ELF-1 (cell line): ENCODE data around the gene HDAC4.

Experiments used
- DNase-seq: peaks from one replicate; pipeline ENCODE4 v3.0.0-alpha.2; 2016; ENCODE audit warnings: low read depth, low spot score

Gene HDAC4

GRCh38 chr2:239383759-239384156, 17.1 kb downstream of the HDAC4 start:
- DNase-seq: no peak

GRCh38 chr2:239383036-239383758, 17.6 kb downstream of the HDAC4 start:
- DNase-seq: no peak

DNA sequence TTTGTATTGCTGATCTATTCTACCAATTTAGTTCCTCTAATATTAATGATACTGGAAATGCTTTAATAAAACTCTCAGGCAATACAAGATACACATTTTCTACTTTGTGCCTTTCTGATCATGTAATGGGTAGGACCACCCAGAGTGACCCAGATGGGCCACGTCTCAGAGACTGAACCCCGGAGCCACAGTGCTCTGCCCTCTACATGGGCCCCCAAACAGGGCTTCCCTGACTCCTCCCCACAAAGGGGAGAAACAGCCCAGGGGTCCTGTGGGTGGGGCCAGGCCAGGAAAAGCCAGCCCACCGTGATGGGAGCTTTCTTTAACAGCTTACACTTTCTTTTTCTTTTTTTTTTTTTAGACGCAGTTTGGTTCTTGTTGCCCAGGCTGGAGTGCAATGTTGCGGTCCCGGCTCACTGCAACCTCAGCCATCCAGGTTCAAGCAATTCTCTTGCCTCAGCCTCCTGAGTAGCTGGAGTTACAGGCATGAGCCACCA, 18.4 kb downstream of the HDAC4 start:
- DNase-seq: no peak

- no peak for DNase-seq
Measured at GRCh38 chr2:239381709-239382134, 19.1 kb downstream of the HDAC4 start.

GRCh38 chr2:239380831-239381708, 19.8 kb downstream of the HDAC4 start:
- no peak for DNase-seq

DNA sequence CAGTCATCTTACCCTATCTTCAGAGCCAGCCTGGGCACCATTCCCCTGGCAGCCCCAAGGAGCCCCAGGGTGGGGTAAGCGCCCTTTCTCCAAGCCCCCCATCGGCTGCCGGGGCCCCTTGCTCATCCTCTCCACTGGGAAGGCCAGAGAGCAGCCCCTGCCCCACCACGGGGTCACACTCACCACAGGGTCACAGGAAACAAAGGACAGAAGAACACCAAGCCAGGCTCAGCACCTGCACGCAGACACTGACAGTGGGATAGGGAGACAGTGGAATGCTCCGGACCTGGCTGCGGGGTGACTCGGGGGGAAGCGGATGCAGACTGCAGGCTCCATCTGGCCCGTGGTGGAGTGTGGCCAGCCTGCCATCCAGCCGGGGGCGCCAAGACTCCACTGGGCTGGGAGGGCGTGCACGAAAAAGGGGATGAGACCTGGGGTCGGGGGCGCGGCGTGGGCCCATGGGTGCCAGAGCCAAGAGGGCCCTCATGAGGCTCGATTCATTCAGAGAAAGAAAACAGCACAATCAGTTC, 21.1 kb downstream of the HDAC4 start:
- no peak for DNase-seq

DNA sequence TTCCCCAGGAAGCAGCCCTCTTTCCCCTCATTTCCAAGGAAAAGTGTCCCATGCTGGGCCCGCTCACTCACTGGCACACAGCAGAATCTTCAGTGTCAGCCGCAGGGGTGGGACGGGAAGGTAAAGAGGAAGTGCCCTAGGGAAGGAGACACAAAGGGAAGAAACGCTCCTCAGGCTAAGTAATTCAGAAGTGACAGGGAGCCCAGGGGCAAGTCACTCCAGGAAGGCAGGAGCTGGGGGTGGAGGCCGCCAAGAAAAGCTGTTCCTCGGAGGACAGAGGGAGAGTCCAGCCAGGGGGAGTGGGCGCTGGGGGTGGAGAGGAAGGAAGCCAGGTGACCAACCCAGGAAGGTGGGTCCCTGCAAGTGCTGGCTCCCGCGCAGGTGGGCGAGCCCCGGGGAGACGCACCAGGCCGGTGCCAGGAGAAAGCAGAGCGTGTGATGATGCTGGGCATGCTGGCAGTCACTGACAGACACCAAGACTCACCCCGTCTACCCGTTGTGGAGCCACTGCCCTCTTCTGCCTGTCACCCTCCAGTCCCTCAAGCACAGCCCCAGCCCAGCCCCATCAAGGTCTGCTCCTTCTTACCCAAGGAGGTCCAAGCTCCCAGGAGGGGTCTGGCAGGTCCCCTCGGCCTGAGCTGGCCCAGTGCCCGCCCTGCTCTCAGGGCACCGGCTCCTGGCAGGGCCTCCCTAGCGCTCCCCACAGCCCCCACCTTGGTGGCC, 21.7 kb downstream of the HDAC4 start:
- DNase-seq: no peak

- no peak for DNase-seq
Measured at GRCh38 chr2:239378021-239378917, 22.6 kb downstream of the HDAC4 start.

GRCh38 chr2:239377591-239377990, 23.2 kb downstream of the HDAC4 start:
- no peak for DNase-seq

- DNase-seq: no peak
Measured at GRCh38 chr2:239376942-239377531, 23.8 kb downstream of the HDAC4 start.

DNA sequence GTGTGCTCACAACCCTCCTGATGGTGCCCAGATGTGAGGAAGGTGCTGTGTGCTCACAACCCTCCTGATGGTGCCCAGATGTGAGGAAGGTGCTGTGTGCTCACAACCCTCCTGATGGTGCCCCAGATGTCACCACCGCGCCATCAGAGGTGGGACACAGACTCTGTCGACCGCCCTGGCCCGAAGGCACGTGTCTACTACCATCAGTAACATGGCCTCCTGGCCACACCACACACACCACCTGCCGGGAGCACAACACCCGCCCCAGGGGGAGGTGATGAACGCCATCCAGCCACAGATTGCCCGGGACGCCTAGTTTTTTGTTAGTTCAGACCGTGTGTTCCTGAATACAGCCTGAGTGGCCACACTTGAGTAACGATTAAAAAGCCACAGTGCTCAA, 24.5 kb downstream of the HDAC4 start:
- DNase-seq: no peak

GRCh38 chr2:239375278-239376061, 25.4 kb downstream of the HDAC4 start:
- no peak for DNase-seq

GRCh38 chr2:239374896-239375277, 25.9 kb downstream of the HDAC4 start:
- no peak for DNase-seq

DNA sequence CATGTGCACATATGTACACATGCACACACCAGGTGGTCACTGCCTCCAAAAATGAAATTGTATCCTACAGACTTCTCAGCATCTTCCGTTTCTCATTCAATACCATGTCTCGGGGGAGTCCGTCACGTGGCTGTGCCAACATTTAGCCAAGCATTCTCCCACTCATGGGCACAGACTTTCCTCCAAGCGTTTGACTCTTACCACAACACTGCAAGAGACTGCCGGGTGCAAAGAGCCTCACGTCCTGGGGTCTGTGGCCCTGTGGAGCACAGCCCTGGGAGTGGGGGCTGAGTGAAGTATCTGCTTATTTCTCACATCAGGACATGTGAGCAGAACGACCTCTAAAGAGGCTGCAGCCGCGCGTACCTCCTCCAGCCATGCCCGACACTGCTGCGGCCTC, 28.0 kb downstream of the HDAC4 start:
- no peak for DNase-seq

GRCh38 chr2:239371726-239372686, 28.8 kb downstream of the HDAC4 start:
- no peak for DNase-seq

GRCh38 chr2:239370876-239371725, 29.7 kb downstream of the HDAC4 start:
- no peak for DNase-seq

DNA sequence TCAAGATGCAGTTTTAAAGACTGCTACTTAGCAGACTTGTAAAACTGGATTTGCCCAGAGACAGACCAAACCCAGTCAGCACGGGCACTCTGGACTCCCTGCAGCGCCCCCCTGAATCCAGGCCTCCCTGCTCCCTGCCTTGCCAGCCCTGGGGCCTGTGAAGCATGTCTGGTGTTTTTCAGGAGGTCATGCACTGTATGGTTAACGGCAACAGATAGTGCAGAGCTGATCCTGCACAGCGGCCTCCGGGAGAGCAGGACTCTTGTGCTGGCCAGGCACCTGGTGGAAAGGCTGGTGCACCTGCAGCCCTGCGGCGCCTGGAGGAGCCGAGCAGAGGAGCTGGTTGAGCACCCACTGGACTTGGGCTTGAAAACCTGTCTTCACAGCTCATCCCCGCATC, 30.4 kb downstream of the HDAC4 start:
- DNase-seq: peak; percentile 49
